Stimulated activated memory B cell treated with anti-CD40 and anti-IgM and Interleukin-4, amounts not matched to agents 10 μg/mL and 1 μg/mL and 100 μg/mL, for 72 hours (primary cell): ENCODE measurements around the gene PA2G4.
A peak's percentile ranks its signal among the peaks of the same experiment; 100 is the strongest.

Experiments used
- ATAC-seq: fragments of 150-1000 bp; cut with Tn5 transposase; 2 replicates; pipeline ENCODE4 v1.10.0; 2021
- H3K27ac Mint-ChIP-seq: one replicate; pipeline ENCODE4 v1.8.0; 2022; ENCODE audit warnings: mild to moderate bottlenecking, mixed read lengths
- H3K27me3 Mint-ChIP-seq: one replicate; pipeline ENCODE4 v1.8.0; 2022; ENCODE audit warnings: mixed read lengths
- H3K36me3 Mint-ChIP-seq: one replicate; pipeline ENCODE4 v1.8.0; 2022; ENCODE audit warnings: mixed read lengths
- H3K4me1 Mint-ChIP-seq: one replicate; pipeline ENCODE4 v1.8.0; 2022; ENCODE audit warnings: mixed read lengths
- H3K4me3 Mint-ChIP-seq: one replicate; pipeline ENCODE4 v1.8.0; 2022; ENCODE audit warnings: mild to moderate bottlenecking, moderate library complexity, mixed read lengths
- H3K9me3 Mint-ChIP-seq: one replicate; pipeline ENCODE4 v1.8.0; 2022; ENCODE audit warnings: mixed read lengths

The PA2G4 gene

DNA sequence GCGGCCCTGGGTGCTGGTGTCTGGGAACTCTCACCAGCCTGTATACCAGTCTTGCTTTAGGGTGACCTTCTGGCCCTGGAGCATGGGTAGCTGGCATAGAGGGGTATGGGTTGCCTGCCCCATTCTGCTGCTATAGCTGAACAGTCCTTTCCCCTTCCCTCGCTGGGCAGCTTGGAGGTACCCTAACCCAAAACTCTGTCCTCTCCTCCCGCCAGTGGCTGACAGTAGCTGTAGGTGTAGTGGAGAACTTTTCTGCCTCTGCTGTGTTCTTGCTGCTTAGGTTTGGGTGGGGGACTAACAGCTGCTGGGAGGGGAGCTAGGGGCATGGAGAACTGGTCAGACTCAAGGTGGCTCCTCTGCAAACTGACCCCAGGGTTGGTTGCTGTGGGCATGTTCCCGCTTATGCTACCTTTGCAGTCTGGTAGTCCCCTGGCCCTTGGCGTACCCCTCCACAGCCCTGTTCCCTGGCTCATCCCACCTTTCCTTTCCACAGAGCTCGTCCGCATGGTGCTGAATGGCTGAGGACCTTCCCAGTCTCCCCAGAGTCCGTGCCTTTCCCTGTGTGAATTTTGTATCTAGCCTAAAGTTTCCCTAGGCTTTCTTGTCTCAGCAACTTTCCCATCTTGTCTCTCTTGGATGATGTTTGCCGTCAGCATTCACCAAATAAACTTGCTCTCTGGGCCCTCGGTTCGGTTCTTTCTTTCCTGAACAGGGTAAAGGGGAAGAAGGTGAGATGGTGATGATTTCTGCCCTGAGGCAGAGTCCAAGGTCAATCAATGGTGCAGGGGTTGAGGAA, 56.7 kb downstream of the PA2G4 start:
- Mint-ChIP-seq H3K27ac (peak overlapping the region; percentile 93), H3K4me3 (peak overlapping the region; percentile 95), H3K27me3 (no peaks in the 10 kb centered on the region), H3K4me1 (peaks cover 44% of the 10 kb centered on the region), H3K36me3 (peaks cover 71% of the 10 kb centered on the region), H3K9me3 (no peaks in the 10 kb centered on the region)
- no peak for ATAC-seq

- Mint-ChIP-seq H3K36me3 (peaks cover 71% of the 10 kb centered on the region), H3K4me1 (peaks cover 44% of the 10 kb centered on the region), H3K9me3 (no peaks in the 10 kb centered on the region), H3K4me3 (peak overlapping the region; percentile 59), H3K27me3 (no peaks in the 10 kb centered on the region), H3K27ac (peak overlapping the region; percentile 46)
- ATAC-seq = no peak
Observed at GRCh38 chr12:56161690-56162351, 57.5 kb downstream of the PA2G4 start.

DNA sequence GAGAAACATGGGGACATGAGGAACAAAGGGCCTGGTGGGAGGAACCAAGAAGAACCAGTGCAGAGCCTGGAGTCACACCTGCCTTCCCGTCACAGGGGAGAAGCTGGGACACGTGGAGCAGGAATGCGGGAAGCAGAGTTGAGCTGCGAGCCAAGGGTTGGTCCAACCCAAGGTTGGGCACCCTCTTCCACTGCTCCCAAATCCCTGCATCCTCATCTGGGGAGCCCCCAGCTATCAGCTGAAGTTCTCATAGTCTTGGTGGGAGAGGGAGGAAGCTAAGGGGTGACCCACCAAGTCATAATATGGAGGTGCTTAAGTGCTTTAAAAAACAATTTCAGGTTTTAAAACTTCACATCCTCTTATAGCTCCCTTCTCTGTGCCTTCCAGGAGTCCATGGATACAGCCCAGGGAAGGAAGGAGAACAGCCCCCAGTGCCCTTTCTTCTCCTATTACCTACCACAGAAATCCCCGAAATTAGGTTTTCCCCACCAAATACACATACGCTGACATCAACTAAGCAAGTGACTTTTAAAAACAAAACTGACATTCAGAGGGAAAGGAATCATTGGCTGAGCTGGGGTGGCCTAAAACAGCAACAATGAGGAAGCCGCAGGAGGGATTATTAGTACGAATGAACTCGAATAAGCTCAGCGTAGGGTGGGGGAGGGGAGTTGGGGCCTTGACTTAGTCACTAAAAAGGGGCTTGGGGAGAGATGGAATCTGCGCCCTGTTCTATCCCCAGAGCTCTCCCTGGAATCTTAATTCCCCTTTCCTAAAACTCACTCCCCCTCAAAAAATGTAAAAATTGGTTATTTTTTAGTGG, 58.3 kb downstream of the PA2G4 start:
- Mint-ChIP-seq H3K4me1 (peaks cover 38% of the 10 kb centered on the region), H3K27me3 (no peaks in the 10 kb centered on the region), H3K36me3 (peaks cover 76% of the 10 kb centered on the region), H3K4me3 (no peak overlapping the region), H3K9me3 (no peaks in the 10 kb centered on the region), H3K27ac (peak overlapping the region; percentile 46)
- ATAC-seq = no peak
